Stimulated activated CD8-positive, alpha-beta memory T cell treated with anti-CD3 and anti-CD28 coated beads, Interleukin-4, amount 100 ng/mL, for 4 hours (primary cell): Measurements from ENCODE around the gene NPRL2.

Source experiments
- DNase-seq, 2 donors: peaks; one replicate each; pipeline ENCODE4 v3.0.0-alpha.2; 2020; ENCODE audit warnings: low read depth in 2 of 2, low spot score in 1 of 2

Gene NPRL2

GRCh38 chr3:50351323-50351697 is 735 bp upstream of the NPRL2 start:
- DNase-seq = no peak

- no peak for DNase-seq
These were observed 405 bp downstream of the NPRL2 start for GRCh38 chr3:50350213-50350526.

GRCh38 chr3:50347187-50347813 is 3.3 kb downstream of the NPRL2 start:
- DNase-seq = peak; percentile 47 to 60

- peak; percentile 35 to 47 for DNase-seq
These were observed 4.9 kb downstream of the NPRL2 start, which contains the start of gene ZMYND10 for GRCh38 chr3:50345586-50346234. Gene ZMYND10, minus strand, starts transcription at chr3:50345732. Its CDS starts 153 bp downstream, at chr3:50345579.

GRCh38 chr3:50345008-50345407 is 5.6 kb downstream of the NPRL2 start:
- no peak for DNase-seq

- no peak for DNase-seq
These were observed 7.6 kb downstream of the NPRL2 start for GRCh38 chr3:50342813-50343633.

- no peak for DNase-seq
These were observed 8.5 kb downstream of the NPRL2 start for GRCh38 chr3:50341996-50342650.

- no peak for DNase-seq
These were observed 9.0 kb downstream of the NPRL2 start for GRCh38 chr3:50341537-50341936.

- DNase-seq = peak in 1 of 2 donors; percentile 44
These were observed 9.9 kb downstream of the NPRL2 start, which contains the start of gene RASSF1 for GRCh38 chr3:50340448-50341329. Gene RASSF1, minus strand, starts transcription at chr3:50340836. Its CDS starts 31 bp downstream, at chr3:50340805.

GRCh38 chr3:50340147-50340447 is 10.5 kb downstream of the NPRL2 start:
- DNase-seq = no peak

- no peak for DNase-seq
These were observed 11.0 kb downstream of the NPRL2 start for GRCh38 chr3:50339485-50340146.

GRCh38 chr3:50338965-50339364 is 11.6 kb downstream of the NPRL2 start:
- DNase-seq = no peak

- peak; percentile 82 to 93 for DNase-seq
These were observed 13.3 kb downstream of the NPRL2 start for GRCh38 chr3:50337175-50337861.

- DNase-seq = no peak
These were observed 14.0 kb downstream of the NPRL2 start for GRCh38 chr3:50336452-50337174.

GRCh38 chr3:50334339-50335075 is 16.1 kb downstream of the NPRL2 start:
- no peak for DNase-seq

GRCh38 chr3:50333744-50334328 is 16.7 kb downstream of the NPRL2 start:
- no peak for DNase-seq

GRCh38 chr3:50331364-50331907 is 19.1 kb downstream of the NPRL2 start:
- DNase-seq = no peak

- no peak for DNase-seq
These were observed 20.2 kb downstream of the NPRL2 start for GRCh38 chr3:50330330-50330729.
